ENCODE data around the gene SGCE. TPM values are rescaled to one million over a fixed set of nuclear protein-coding genes. Genes with fewer than 3 reads are reported as not detected.

The SGCE gene
- total RNA-seq, 1 experiment from 2014 or later, result 19.0 TPM

- ATAC-seq (no peak), DNase-seq (ENCODE audit: low spot score) (no peak)
- no peak for TF ChIP-seq NR3C1 (CRISPR knock-in tag; conservative IDR thresholded peaks at IDR 0.05; ENCODE audit: low read depth)
- H3K4me3 Mint-ChIP-seq, result no peak overlapping the region
- no peaks in the 10 kb centered on the region for H3K9me3 Mint-ChIP-seq
- peak overlapping the region; percentile 21 for H3K27ac Mint-ChIP-seq
- H3K27me3 Mint-ChIP-seq (ENCODE audit: low read depth), result no peaks in the 10 kb centered on the region
- ChIA-PET POLR2A (no interaction called here), CTCF (no interaction called here)
- no peaks in the 10 kb centered on the region for H3K36me3 Mint-ChIP-seq
- peaks cover 30% of the 10 kb centered on the region for H3K4me1 Mint-ChIP-seq
Observed at GRCh38 chr7:94633014-94633341, 23.0 kb downstream of the SGCE start.

GRCh38 chr7:94632338-94633013, 23.5 kb downstream of the SGCE start:
- Mint-ChIP-seq H3K27me3 (ENCODE audit: low read depth) (no peaks in the 10 kb centered on the region), H3K27ac (peak overlapping the region; percentile 21), H3K4me1 (peaks cover 30% of the 10 kb centered on the region), H3K4me3 (no peak overlapping the region), H3K9me3 (no peaks in the 10 kb centered on the region), H3K36me3 (no peaks in the 10 kb centered on the region)
- ATAC-seq, result peak; percentile 41
- DNase-seq (ENCODE audit: low spot score), result no peak
- TF ChIP-seq ATF1 (CRISPR knock-in tag; IDR thresholded peaks at IDR 0.05), result no peak
- no peak for TF ChIP-seq STAT6 (CRISPR knock-in tag; conservative IDR thresholded peaks at IDR 0.05; ENCODE audit: low read depth)
- CTCF ChIA-PET, result no interaction called here
- POLR2A ChIA-PET, result no interaction called here

- H3K36me3 Mint-ChIP-seq, result no peaks in the 10 kb centered on the region
- POLR2A ChIA-PET, result no interaction called here
- TF ChIP-seq ZNF121 (CRISPR knock-in tag; IDR thresholded peaks at IDR 0.05) (no peak), PRRX2 (CRISPR knock-in tag; IDR thresholded peaks at IDR 0.05) (no peak), RELA (CRISPR knock-in tag; IDR thresholded peaks at IDR 0.05; ENCODE audit: borderline replicate concordance) (no peak), MAX (CRISPR knock-in tag; IDR thresholded peaks at IDR 0.05) (no peak), IRF2 (CRISPR knock-in tag; IDR thresholded peaks at IDR 0.05; ENCODE audit: borderline replicate concordance, low read depth) (no peak), TP53 (CRISPR knock-in tag; IDR thresholded peaks at IDR 0.05) (no peak), TEAD4 (CRISPR knock-in tag; IDR thresholded peaks at IDR 0.05) (no peak), ZNF671 (CRISPR knock-in tag; IDR thresholded peaks at IDR 0.05) (no peak), STAT6 (CRISPR knock-in tag; conservative IDR thresholded peaks at IDR 0.05; ENCODE audit: low read depth) (no peak), ARID4B (CRISPR knock-in tag; IDR thresholded peaks at IDR 0.05; ENCODE audit: borderline replicate concordance) (no peak), CTCF (IDR thresholded peaks at IDR 0.05) (no peak), OVOL2 (CRISPR knock-in tag; IDR thresholded peaks at IDR 0.05; ENCODE audit: borderline replicate concordance) (no peak), NFE2L1 (CRISPR knock-in tag; IDR thresholded peaks at IDR 0.05) (no peak)
- TF ChIP-seq, protein P1, sequence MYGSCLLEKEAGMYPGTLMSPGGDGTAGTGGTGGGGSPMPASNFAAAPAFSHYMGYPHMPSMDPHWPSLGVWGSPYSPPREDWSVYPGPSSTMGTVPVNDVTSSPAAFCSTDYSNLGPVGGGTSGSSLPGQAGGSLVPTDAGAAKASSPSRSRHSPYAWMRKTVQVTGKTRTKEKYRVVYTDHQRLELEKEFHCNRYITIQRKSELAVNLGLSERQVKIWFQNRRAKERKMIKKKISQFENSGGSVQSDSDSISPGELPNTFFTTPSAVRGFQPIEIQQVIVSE (CRISPR knock-in tag; IDR thresholded peaks at IDR 0.05; ENCODE audit: borderline replicate concordance), result no peak
- TF ChIP-seq, protein P2, sequence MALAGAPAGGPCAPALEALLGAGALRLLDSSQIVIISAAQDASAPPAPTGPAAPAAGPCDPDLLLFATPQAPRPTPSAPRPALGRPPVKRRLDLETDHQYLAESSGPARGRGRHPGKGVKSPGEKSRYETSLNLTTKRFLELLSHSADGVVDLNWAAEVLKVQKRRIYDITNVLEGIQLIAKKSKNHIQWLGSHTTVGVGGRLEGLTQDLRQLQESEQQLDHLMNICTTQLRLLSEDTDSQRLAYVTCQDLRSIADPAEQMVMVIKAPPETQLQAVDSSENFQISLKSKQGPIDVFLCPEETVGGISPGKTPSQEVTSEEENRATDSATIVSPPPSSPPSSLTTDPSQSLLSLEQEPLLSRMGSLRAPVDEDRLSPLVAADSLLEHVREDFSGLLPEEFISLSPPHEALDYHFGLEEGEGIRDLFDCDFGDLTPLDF (CRISPR knock-in tag; IDR thresholded peaks at IDR 0.05), result no peak
Observed at GRCh38 chr7:94630855-94631254, 25.1 kb downstream of the SGCE start.

More at GRCh38 chr7:94630855-94631254, 25.1 kb downstream of the SGCE start:
- Mint-ChIP-seq H3K27ac (no peak overlapping the region), H3K27me3 (ENCODE audit: low read depth) (no peaks in the 10 kb centered on the region), H3K4me1 (peaks cover 30% of the 10 kb centered on the region), H3K9me3 (no peaks in the 10 kb centered on the region), H3K4me3 (no peak overlapping the region)
- ATAC-seq (no peak), DNase-seq (ENCODE audit: low spot score) (no peak)
- CTCF ChIA-PET, result no interaction called here

All from WTC11 (cell line).